Superior temporal gyrus (tissue), 1 donor: ENCODE measurements around the gene CAPN3.

Source experiments
- DNase-seq: peaks from one replicate; pipeline ENCODE4 v3.0.0-alpha.2; 2016; ENCODE audit errors: extremely low spot score

Gene CAPN3

DNA sequence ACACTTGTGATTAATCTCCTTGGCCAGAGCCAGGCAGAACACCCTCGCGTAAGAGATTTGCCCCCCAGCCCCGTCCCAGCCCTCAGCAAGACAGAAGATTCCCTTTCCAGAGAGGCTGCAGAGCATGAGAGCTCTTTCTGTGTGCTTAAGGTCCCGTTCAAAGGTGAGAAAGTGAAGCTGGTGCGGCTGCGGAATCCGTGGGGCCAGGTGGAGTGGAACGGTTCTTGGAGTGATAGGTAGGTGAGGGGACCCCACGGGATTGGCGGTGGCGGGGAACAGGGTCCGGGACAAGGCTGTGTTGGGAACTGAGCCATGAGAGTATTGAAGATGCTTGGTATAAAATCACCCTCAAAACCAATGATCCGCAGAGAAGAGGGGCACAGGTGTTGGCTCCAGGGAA lies 34.8 kb downstream of the CAPN3 start:
- DNase-seq, result no peak

DNA sequence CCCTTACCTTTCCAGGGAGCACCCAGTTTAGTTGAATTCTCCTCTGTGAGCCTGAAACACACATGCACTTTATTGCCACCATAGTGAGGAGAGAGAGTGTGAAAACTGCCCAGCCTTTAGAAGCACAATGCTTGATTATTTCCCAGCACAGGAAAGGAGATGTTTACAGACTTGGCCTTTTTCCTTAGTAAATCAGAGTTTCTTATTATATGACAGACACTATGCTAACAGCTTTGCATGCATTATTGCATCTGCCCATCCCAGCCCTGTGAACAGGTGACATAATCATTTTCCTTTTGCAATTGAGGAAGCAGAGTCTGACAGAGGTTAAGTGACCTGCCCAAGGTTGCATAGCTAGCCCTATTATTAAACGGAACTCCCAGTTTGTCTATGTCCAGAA lies 36.5 kb downstream of the CAPN3 start:
- no peak for DNase-seq

DNA sequence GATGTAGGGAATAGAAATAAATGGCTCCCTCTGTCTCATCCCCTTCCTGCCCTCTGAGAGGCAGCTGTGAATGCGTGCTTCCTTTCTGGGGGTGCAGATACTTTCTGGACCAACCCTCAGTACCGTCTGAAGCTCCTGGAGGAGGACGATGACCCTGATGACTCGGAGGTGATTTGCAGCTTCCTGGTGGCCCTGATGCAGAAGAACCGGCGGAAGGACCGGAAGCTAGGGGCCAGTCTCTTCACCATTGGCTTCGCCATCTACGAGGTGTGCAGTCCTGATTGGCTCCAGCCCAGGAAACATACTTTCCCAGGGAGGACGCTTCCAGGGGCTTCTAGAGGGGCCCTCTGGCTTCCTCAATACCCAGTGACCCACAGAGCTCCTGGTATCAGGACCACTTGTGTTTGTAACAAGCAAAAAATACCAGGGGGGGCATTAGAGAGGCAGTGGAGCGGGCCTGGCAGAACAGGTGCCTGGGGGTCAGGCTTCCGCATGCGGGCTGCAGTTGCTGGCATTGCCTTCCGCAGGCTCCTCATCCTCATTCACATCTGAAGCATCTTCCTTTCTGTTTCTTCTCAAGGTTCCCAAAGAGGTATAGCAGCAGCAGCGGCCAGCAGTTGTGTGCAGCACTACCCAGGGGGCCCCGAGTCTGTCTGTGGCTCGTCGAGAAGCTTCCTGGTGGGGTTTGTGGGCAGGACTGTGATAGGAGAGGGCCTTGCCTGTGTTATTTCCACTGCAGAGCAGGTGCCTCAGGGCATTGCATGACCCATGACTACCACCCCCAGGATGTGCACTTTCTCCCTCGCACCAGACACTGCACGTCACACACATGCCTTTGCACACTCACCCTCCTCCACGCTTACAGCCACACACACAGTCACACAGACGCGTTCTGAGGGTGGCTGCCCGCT lies 42.5 kb downstream of the CAPN3 start:
- DNase-seq, result no peak

DNA sequence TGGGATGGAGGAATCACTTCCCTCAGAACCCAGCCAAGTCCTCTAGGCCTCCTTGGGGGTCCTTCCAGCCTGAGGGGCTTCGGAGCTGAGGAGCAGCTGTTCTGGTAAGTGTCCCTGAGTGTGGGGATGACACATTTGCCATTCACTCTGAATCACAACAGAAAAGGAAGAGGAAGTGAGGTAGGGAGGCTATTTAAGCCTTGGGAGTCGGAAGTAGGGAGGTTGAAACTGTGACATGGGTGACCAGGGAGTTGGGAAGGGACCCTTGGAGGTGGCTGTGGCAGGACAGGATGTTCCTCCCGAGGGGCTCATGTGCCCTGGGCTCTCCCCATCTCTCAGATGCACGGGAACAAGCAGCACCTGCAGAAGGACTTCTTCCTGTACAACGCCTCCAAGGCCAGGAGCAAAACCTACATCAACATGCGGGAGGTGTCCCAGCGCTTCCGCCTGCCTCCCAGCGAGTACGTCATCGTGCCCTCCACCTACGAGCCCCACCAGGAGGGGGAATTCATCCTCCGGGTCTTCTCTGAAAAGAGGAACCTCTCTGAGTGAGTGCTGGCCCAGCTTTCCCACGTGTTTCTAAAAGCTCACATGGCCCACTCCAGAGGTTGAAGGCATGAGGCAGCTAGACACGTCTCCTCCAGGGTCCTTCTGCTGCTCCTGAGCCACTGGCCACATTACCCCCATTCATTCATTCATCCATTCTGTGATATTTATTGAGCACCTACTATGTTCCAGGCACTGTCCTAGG lies 43.3 kb downstream of the CAPN3 start:
- DNase-seq, result no peak

DNA sequence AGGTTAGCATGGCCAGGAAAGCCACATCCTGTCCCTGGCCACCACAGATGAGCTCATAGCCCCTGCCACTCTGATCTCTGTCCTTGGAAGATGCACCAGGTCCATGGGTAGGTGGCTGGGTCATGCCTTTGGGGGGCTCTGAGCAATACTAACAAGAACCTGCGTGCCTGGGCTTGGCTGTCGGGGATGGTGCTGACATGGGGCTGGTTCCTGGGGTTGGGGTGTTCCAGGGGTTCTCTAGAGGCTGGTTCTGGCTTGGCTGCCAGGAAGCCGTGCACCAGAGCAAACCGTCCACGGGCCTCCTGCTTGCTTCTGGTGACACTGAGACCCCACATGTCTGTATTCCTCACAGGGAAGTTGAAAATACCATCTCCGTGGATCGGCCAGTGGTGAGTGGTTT lies 44.1 kb downstream of the CAPN3 start:
- DNase-seq, result no peak

DNA sequence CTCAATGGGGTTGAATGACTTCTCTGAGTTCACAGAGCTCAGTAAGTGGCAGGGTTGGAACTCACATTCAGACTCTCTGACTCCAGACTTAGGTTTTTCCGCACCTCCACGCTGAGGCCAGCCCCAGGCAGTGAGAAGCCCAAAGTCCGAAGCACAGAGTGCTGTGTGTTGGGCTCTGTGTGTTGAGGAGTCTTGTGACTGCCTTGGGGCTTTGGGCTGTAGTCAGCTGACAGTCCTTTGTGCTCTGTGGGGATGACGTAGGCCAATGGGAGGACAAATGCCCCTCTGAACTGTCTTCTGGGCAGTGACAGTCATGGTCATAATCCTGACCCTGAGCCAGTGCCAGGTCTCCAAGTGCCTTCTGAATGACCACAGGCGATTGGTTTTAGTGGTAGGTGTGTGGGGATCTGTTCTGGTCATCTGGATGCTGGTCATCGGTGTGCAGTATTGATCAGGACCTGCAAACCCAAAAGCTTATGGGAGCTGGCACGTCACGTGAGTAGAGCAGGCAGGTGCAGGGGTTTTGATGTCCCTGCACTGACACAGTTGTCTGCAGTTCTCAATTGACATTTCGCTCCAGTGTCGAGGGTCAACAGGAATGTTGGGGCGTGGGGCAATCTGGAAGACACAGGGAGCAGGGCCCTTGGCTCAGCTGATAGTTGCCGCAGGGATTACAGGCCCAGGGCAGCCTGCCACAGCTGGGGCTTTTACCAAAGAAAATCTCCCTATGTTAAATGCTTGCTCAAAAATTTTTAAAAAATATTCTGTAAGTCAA lies 45.3 kb downstream of the CAPN3 start:
- DNase-seq, result peak; percentile 98

DNA sequence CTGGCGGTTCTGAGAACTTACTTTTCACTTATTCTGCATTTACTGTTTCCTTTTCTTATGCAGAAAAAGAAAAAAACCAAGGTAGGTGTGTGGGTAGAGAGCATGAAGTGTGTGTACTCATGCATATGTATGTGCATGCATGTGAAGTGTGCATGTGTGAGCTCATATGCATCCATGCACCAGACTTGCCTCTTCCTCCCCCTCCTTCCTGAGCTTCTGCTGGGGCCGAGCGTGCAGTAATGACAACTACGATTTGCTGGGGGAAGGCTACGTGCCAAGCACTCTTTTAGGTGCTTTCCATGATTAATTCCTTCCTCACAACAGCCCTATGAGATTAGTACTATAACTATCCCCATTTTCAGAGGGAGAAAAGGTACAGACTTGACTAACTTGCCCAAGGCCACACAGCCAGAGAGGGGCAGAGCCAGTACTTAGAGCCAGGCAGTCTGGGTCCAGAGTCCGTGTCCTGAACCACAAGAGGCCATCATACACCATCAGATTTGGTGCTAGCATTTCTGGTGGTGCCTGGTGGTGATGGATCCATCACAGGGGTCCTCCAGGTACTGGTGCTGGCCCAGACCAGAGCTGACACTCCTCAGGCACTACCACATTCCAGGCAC lies 46.7 kb downstream of the CAPN3 start:
- DNase-seq, result peak; percentile 70

DNA sequence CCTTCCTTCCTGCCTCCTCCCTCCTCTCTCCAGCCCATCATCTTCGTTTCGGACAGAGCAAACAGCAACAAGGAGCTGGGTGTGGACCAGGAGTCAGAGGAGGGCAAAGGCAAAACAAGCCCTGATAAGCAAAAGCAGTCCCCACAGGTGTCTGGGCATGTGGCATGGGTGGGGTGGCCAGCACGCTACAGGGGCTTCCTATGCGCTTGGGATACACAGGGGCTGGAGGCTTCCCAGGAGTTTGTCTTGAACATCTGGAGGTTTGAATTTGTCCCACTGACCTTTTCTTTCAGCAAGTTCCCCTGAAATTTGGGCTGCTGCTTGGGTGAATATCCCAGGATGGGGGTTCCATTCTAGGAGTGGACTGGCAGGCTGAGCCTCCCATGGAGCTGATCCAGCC lies 48.9 kb downstream of the CAPN3 start:
- no peak for DNase-seq

DNA sequence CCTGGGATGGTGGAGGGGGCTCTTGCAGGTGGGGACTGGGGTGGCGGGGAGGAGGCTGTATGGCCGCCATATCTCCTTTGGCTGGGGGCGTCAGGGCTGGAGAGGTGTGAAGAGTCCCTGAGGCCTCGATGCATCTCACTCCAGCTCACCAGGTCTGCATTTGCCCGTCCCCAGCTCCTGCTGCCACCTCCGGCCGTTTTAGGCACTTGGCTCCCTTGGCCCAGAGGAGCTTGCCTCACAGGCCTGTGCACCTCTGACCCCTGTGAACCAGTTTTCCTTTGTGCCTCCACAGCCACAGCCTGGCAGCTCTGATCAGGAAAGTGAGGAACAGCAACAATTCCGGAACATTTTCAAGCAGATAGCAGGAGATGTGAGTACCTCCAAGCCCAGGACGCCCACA lies 49.7 kb downstream of the CAPN3 start:
- DNase-seq, result no peak

DNA sequence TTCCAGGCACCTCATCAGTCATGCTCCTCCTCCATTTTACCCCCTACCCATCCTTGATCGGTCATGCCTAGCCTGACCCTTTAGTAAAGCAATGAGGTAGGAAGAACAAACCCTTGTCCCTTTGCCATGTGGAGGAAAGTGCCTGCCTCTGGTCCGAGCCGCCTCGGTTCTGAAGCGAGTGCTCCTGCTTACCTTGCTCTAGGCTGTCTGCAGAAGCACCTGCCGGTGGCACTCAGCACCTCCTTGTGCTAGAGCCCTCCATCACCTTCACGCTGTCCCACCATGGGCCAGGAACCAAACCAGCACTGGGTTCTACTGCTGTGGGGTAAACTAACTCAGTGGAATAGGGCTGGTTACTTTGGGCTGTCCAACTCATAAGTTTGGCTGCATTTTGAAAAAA lies 52.6 kb downstream of the CAPN3 start:
- DNase-seq, result no peak

DNA sequence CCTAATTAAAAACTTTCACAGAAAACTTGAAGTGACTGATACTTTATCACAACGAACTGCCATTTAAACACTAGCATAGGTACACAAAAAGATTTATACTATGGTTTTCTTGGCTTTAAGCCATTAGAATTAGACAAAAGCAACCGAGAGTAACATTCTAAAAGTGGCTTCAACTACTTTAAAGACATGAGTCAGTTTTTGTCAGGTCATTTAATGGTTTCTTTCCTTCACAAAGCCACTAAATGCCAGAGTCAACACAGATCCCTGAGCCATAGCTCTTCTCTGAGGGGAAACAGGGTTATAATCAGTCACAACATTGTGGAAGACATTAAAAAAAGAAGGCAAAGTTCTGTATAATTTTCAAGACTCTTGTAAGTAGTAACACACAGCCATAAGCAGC lies 54.6 kb downstream of the CAPN3 start:
- no peak for DNase-seq

DNA sequence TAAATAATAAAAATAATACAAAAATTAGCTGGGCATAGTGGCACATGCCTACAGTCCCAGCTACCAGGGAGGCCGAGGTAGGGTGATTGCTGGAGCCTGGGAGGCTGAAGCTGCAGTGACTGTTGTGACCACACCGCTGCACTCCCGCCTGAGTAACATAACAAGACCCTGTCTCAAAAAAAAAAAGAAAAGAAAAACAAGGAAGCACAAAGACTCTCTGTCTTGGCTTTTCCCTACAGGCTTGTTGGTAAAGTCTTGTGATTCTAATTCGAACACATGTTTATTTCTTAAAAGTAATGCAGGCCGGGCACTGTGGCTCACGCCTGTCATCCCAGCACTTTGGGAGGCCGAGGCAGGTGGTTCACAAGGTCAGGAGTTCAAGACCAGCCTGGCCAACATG lies 60.1 kb downstream of the CAPN3 start:
- DNase-seq, result no peak

DNA sequence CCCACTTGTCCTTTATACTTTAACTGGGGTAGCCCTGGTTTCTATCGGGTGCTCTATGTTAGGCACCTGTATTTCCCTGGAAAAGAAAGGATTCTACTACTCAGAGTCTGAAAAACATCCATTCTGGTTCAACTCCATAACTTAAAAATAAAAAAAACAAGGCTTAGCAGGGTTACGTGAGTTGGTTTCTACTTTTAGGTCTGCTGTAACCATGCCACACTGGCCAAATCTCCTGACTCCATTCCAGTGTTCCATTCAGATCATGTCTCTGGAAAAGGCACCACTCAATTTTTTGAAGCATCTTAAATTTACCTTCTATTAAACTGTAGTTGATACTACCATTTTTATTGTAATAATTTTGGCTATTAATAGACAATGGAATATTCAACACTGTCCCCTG lies 62.1 kb downstream of the CAPN3 start:
- DNase-seq, result no peak

DNA sequence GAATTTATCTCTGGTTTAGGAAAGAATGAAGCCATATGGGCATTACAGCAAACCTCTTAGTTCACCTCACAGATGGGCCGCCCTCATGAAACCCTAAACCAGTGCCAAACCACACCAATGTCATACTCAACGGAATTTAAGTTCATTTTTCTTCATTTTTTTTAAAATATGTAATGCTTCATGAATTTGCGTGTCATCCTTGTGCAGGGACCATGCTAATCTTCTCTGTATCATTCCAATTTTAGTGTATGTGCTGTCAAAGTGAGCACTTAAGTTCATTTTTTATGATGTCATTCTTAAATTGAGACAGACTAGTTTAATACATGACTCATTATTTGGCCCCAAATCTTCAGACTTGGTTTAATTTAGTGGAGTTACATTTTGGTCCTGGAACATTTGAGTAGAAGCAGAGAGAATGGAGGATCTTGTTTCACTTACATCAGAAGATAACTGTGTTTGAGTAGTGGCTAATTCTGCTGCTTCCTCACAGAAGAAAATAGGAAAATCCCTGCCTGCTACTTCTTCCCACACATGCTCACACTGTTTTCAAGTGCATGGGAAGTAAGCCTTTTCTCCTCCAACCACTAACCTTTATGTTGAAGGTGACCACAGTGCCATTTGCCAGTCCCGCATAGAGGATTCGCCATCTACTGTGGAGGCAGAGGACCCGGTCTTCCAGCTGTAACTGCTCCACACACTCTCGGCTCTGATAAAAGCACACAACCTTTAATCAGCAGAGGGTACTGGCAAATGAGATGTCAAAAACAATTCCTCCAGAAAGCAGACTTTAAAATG lies 68.3 kb downstream of the CAPN3 start:
- no peak for DNase-seq

DNA sequence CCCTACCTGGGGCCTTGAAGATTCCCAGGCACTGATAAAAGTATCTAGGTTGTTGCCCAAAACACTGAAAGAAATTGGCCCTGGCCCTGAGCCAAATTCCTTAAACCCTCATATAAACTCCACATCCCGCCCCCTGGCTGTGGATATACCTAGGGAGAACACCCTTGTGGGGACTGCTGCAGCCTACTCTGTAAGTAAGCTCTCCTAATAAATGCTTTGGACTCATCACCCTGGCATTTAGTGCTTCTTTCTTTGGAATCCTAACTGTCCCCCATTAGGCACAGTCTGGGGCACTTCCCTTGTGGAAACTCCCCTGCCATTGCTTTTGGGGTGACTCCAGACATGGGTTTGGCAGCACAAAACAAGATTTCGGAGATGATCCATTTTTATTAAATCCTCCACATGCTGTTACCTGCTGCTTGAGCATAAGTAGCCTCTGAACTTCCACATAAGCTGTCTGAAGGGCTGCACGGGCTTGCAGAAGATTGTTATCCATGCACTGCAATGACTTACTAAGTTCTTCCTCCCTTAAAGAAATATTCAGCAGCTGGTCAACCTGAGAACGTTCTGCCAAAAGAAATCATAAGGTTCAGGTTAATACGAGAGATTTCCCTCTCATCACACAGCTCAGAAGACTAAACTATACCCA lies 85.2 kb downstream of the CAPN3 start:
- DNase-seq, result no peak

DNA sequence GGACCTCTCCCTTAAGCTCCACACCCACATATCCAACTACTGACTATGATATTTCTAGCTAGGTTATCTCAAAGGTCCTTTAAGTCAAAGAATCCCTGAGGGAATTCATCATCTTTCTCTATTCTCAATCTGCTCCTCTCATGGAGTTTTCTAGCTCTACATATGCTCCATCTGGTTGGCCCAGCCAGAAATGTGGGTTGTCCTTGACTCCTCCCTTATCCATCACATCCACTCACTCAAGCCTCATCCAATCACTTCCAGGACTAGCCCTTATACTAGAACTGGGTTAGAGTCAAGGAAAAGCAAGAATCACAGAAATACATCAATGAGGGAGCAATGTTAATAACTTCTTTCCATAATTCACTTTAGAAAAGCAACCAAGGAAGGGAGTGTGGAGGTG lies 86.2 kb downstream of the CAPN3 start:
- DNase-seq, result no peak

DNA sequence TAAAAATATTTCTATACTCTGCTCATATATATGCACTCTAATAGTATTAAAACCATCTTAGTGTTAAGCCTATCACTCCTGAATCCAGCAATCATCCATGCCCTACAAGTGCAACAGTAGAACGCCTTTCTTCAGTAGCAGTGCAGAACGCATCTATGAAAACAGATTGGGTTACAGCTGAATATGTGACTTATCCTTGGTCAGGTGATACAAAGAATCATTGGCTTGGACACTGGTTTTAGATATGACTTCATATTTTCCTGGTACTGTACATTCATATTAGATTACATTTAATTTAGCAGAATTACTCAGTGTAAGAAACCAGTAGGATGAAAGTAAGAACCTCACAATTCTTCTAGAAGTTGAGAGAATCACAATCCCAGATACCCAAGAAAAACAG lies 88.3 kb downstream of the CAPN3 start:
- DNase-seq, result no peak

DNA sequence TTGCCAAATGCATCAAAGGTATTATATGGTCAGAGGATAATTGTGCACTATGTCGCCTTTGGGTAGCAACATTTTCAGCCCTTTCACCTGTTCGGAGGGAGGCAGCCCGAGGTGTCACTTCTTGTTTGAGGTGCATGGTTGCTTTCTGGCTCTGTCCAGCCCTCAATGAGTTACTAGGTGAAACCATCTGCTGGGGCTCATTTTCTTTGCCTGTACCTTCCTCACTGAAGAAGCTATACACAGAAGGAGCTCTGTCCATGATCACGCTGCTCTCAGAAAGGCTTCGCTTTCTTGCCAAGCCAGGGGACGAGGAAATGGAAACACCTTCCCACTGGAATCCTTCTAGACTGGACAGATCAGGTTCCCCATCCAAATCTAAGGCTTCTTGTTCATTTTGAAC lies 89.0 kb downstream of the CAPN3 start:
- DNase-seq, result no peak

DNA sequence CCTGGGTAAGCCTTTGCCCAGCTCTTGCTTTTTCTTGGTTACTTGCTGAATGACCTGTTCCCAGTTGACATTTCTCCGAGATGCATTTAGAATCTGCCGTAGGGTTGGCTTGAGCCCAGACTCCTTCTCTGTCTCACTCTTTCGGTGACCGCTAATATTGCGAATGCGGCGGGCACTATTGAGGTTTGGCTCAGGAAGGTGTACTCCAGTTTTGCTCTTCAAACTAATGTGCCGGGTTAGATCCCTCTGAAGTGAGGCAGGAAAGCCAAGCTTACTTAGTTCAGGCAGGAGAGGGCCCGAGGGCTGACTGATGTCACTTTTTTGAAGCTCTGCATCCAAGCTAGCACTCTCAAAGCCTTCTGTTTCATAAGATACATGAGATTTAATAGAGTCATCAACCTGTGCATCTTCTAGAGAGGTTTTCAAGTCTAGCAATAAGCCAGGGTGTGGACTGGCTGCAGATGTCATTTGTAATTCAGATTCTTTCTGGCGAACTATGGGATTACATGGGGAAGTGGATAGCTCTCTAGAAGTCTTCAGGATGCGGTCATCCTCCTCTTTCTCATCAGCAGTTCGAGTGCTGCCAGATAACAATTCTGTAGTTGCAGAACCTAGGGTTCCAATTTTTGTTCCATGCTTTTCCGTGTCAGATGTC lies 90.6 kb downstream of the CAPN3 start:
- DNase-seq, result no peak

DNA sequence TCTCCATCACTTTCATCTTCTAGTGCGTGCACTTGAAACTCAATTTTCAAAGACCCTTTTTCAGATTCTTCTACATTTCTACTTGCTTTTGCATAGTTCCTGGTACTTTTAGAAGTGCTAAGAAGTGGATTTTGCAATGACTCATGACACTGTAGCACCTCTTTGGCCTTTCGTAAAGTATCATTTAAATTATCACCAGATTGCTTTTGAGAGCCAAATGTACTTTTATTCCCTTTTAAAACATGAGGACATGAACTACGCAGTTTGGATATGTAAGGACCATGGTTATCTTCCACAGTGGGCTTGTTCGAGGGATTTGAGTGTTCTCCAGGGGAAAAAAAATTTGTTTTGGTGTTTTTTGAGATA lies 91.1 kb downstream of the CAPN3 start:
- no peak for DNase-seq
